Astrocyte (in vitro differentiated cells and primary cell): ENCODE results near the gene CPZ.

ENCODE experiments used
- EZH2 ChIP-seq: IDR thresholded peaks from 2 replicates; pipeline ENCODE4 v1.6.1; 2012; ENCODE audit warnings: mild to moderate bottlenecking, low read length, inconsistent platforms; ENCODE audit not compliant: insufficient read depth
- TF ChIP-seq, protein P1 (sequence below): IDR thresholded peaks from 2 replicates; pipeline ENCODE4 v1.5.1; 2011; ENCODE audit warnings: low read depth, mild to moderate bottlenecking, inconsistent platforms, low read length, moderate library complexity; ENCODE audit not compliant: insufficient read depth

DNA sequence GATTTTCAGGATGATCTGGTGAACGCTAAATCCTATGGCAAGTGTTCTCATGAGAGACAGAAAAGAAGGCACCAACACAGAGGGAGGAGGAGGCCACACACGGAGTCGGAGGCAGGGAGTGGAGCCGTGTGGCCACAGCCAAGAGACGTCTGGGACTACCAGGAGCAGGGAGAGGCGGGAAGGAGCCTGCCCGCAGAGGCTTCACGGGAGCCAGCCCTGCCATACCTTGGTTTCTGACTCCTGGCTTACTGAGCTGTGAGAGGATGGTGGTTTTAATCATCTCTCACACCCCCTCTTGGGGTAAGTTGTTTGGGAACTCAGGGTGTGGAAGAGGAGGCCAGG is 45.8 kb upstream of the CPZ start:
- TF ChIP-seq, protein P1, sequence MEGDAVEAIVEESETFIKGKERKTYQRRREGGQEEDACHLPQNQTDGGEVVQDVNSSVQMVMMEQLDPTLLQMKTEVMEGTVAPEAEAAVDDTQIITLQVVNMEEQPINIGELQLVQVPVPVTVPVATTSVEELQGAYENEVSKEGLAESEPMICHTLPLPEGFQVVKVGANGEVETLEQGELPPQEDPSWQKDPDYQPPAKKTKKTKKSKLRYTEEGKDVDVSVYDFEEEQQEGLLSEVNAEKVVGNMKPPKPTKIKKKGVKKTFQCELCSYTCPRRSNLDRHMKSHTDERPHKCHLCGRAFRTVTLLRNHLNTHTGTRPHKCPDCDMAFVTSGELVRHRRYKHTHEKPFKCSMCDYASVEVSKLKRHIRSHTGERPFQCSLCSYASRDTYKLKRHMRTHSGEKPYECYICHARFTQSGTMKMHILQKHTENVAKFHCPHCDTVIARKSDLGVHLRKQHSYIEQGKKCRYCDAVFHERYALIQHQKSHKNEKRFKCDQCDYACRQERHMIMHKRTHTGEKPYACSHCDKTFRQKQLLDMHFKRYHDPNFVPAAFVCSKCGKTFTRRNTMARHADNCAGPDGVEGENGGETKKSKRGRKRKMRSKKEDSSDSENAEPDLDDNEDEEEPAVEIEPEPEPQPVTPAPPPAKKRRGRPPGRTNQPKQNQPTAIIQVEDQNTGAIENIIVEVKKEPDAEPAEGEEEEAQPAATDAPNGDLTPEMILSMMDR = no peak
- TF ChIP-seq EZH2 = no peak
